Measurements from ENCODE around the gene SELENOP. TPM values are rescaled to one million over a fixed set of nuclear protein-coding genes. Genes with fewer than 3 reads are reported as not detected.

SELENOP gene
- total RNA-seq, 1 experiment from 2014 or later = 5.3 TPM

DNA sequence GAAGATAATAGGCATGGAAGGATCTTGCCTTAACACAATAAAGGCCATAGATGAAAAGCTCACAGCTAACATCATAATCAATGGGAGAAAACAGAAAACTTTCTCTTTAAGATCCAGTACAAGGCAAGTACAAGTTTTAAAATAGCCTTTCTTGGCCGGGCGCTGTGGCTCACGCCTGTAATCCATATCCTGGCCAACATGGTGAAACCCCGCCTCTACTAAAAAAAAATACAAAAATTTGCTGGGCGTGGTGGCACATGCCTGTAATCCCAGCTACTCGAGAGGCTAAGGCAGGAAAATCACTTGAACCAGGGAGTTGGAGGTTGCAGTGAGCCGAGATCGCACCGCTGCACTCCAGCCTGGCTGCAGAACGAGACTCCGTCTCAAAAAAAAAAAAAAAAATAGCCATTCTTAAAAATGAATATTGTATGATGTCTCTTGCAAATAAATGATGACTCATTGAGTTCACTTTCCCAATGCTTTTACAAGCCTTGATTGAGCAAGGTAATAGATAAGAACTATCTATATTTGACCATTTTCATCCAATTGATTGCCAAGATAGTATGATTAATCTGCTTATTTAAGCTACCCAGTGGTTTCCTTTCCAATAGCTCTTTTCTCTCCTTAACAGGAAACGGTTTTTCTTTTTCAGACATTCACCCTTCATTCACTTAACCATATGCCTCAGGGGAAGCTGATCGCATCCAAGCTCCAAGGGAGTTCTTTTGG, 39.3 kb downstream of the SELENOP start:
- no TSS peak for BruUV-seq (replicated peaks)
- TF ChIP-seq, protein P1, sequence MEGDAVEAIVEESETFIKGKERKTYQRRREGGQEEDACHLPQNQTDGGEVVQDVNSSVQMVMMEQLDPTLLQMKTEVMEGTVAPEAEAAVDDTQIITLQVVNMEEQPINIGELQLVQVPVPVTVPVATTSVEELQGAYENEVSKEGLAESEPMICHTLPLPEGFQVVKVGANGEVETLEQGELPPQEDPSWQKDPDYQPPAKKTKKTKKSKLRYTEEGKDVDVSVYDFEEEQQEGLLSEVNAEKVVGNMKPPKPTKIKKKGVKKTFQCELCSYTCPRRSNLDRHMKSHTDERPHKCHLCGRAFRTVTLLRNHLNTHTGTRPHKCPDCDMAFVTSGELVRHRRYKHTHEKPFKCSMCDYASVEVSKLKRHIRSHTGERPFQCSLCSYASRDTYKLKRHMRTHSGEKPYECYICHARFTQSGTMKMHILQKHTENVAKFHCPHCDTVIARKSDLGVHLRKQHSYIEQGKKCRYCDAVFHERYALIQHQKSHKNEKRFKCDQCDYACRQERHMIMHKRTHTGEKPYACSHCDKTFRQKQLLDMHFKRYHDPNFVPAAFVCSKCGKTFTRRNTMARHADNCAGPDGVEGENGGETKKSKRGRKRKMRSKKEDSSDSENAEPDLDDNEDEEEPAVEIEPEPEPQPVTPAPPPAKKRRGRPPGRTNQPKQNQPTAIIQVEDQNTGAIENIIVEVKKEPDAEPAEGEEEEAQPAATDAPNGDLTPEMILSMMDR (conservative IDR thresholded peaks at IDR 0.05) = no peak
- TF ChIP-seq EZH2 (IDR thresholded peaks at IDR 0.05; ENCODE audit: low read depth) = no peak
- ChIA-PET POLR2A (ENCODE audit: unreplicated experiment) (interaction anchor here (0.6 to 0.7 kb wide), 2 partner anchors 11 to 131 kb away, joined by 4 to 10 read pairs; no protein-coding TSS in a partner anchor), CTCF (interaction anchor here (0.9 kb wide), 1 partner anchor 117 kb away, joined by 3 read pairs; no protein-coding TSS in a partner anchor)
- H3K79me2 ChIP-seq (ENCODE audit: low read depth) = no peaks in the 10 kb centered on the region
- no peaks in the 10 kb centered on the region for H3K9me2 ChIP-seq (ENCODE audit: insufficient read depth)
- H3K4me1 ChIP-seq (replicated peaks; ENCODE audit: insufficient read depth) = peaks cover 5% of the 10 kb centered on the region; the same call in 1 of the 2 replicates
- H3K4me3 ChIP-seq = no peak overlapping the region; the same call in 1 of the 2 replicates
- H3K27ac ChIP-seq = no peak overlapping the region
- intact Hi-C loops (cut with micrococcal nuclease; ENCODE audit: unreplicated experiment) = no loop called here
- H3F3A ChIP-seq (ENCODE audit: insufficient read depth, low read depth) = peaks cover 5% of the 10 kb centered on the region; the same call in 1 of the 2 replicates
- H3K9me3 ChIP-seq (ENCODE audit: insufficient read depth, low read depth) = peaks cover 3% of the 10 kb centered on the region; the same call in 1 of the 2 replicates
- peaks cover 8% of the 10 kb centered on the region; the same call in 1 of the 2 replicates for H3K27me3 ChIP-seq (ENCODE audit: insufficient read depth, low read depth)
- H3K36me3 ChIP-seq (ENCODE audit: low read depth) = no peaks in the 10 kb centered on the region
- H2AFZ ChIP-seq = no peak overlapping the region
- H4K20me1 ChIP-seq (ENCODE audit: insufficient read depth) = no peaks in the 10 kb centered on the region
- peak; percentile 11 to 72 for DNase-seq
- H3K4me2 ChIP-seq = peak overlapping the region; percentile 53

DNA sequence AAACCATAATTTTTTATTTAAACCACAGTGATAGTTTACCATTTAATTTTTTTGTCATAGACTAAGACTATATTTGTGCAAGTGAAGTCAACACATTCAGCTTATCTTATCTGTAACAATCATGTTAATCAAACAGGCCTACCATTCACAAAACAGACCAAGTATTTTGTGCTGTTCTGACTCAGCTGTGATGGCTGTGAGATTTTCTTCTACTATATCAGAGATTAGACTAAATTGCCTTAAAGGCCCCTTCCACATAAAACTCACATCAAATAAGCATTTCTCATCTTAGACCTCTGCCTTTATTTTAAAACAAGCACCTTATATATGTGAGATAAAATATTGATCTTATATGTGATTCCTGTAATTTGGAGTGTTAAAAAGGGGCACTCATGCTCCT, 41.7 kb downstream of the SELENOP start:
- H3K4me2 ChIP-seq = no peak overlapping the region
- H2AFZ ChIP-seq = no peak overlapping the region
- BruUV-seq (replicated peaks) = no TSS peak
- CTCF ChIA-PET = no interaction called here
- POLR2A ChIA-PET (ENCODE audit: unreplicated experiment) = no interaction called here
- DNase-seq = no peak
- H3K36me3 ChIP-seq (ENCODE audit: low read depth) = no peaks in the 10 kb centered on the region
- intact Hi-C loops (cut with micrococcal nuclease; ENCODE audit: unreplicated experiment) = no loop called here
- H3K9me2 ChIP-seq (ENCODE audit: insufficient read depth) = no peaks in the 10 kb centered on the region
- no peaks in the 10 kb centered on the region for H3K79me2 ChIP-seq (ENCODE audit: low read depth)
- no peak overlapping the region for H3K4me3 ChIP-seq
- H3K27me3 ChIP-seq (ENCODE audit: insufficient read depth, low read depth) = 0 out of 2 replicates have a peak, but pooled peaks cover 4% of the 10 kb centered on the region
- peaks cover 3% of the 10 kb centered on the region; the same call in 1 of the 2 replicates for H3K9me3 ChIP-seq (ENCODE audit: insufficient read depth, low read depth)
- H3F3A ChIP-seq (ENCODE audit: insufficient read depth, low read depth) = peaks cover 5% of the 10 kb centered on the region; the same call in 1 of the 2 replicates
- no peak overlapping the region for H3K27ac ChIP-seq
- H3K4me1 ChIP-seq (replicated peaks; ENCODE audit: insufficient read depth) = peaks cover 5% of the 10 kb centered on the region; the same call in 1 of the 2 replicates
- H4K20me1 ChIP-seq (ENCODE audit: insufficient read depth) = no peaks in the 10 kb centered on the region
- no peak for TF ChIP-seq EZH2 (IDR thresholded peaks at IDR 0.05; ENCODE audit: low read depth)
- TF ChIP-seq, protein P1 (conservative IDR thresholded peaks at IDR 0.05) = no peak

DNA sequence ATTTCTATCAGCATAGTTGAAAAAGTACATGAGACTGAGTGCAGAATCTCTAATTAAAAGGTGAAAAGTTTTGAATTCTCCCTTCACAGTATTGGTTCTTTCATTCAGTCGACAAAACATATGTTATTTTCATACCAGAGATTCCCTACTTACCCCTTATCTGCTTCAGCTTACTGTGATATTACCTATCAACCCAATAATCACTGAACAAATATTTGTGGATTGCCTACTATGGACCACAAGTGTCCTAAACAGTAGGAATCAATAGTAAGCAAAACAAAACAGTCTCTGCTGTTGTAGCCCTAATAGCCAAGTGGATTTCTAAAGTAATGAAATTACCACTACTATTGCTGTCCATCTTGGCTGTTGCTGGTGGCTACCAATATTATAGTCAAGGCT, 43.6 kb downstream of the SELENOP start:
- no peak for DNase-seq
- Histone ChIP-seq H2AFZ (no peak overlapping the region), H3K9me3 (ENCODE audit: insufficient read depth, low read depth) (peaks cover 3% of the 10 kb centered on the region; the same call in 1 of the 2 replicates), H3K27me3 (ENCODE audit: insufficient read depth, low read depth) (no peaks in the 10 kb centered on the region), H3K4me2 (no peak overlapping the region), H3K9me2 (ENCODE audit: insufficient read depth) (no peaks in the 10 kb centered on the region), H3K36me3 (ENCODE audit: low read depth) (no peaks in the 10 kb centered on the region), H4K20me1 (ENCODE audit: insufficient read depth) (no peaks in the 10 kb centered on the region), H3K4me1 (replicated peaks; ENCODE audit: insufficient read depth) (peaks cover 5% of the 10 kb centered on the region; the same call in 1 of the 2 replicates), H3K27ac (no peak overlapping the region), H3K4me3 (no peak overlapping the region), H3F3A (ENCODE audit: insufficient read depth, low read depth) (peaks cover 5% of the 10 kb centered on the region; the same call in 1 of the 2 replicates), H3K79me2 (ENCODE audit: low read depth) (no peaks in the 10 kb centered on the region)
- intact Hi-C loops (cut with micrococcal nuclease; ENCODE audit: unreplicated experiment) = no loop called here
- POLR2A ChIA-PET (ENCODE audit: unreplicated experiment) = no interaction called here
- no peak for TF ChIP-seq EZH2 (IDR thresholded peaks at IDR 0.05; ENCODE audit: low read depth)
- TF ChIP-seq, protein P1 (conservative IDR thresholded peaks at IDR 0.05) = no peak
- CTCF ChIA-PET = no interaction called here
- no TSS peak for BruUV-seq (replicated peaks)
